BLaER1 treated with 17β-estradiol and CSF1 and Interleukin-3, amounts not matched to agents 10 nM and 100 nM (cell line): Measurements from ENCODE around the gene SBF1.

Experiments
- H3K27ac ChIP-seq, 11 experiments: shearing (Covaris generic); formaldehyde crosslinking; 2 replicates each; pipeline ENCODE4 v1.8.1; 2022
- H3K27me3 ChIP-seq, 11 experiments: shearing (Covaris generic); formaldehyde crosslinking; 2 replicates each; pipeline ENCODE4 v1.8.1; 2022
- H3K36me3 ChIP-seq, 11 experiments: shearing (Covaris generic); formaldehyde crosslinking; 2 replicates each; pipeline ENCODE4 v1.8.1; 2022
- H3K4me1 ChIP-seq, 10 experiments: shearing (Covaris generic); formaldehyde crosslinking; 2 replicates each; pipeline ENCODE4 v1.8.1; 2022
- H3K4me2 ChIP-seq, 11 experiments: shearing (Covaris generic); formaldehyde crosslinking; 2 replicates each; pipeline ENCODE4 v1.8.1; 2022
- H3K4me3 ChIP-seq, 10 experiments: shearing (Covaris generic); formaldehyde crosslinking; 2 replicates each; pipeline ENCODE4 v1.8.1; 2022
- H3K9ac ChIP-seq, 11 experiments: shearing (Covaris generic); formaldehyde crosslinking; 2 replicates each; pipeline ENCODE4 v1.8.1; 2022
- H3K9me3 ChIP-seq, 11 experiments: shearing (Covaris generic); formaldehyde crosslinking; replicated peaks in 1 of 11; 2 replicates each; pipeline ENCODE4 v1.8.1; 2022
- H4K20me1 ChIP-seq, 11 experiments: shearing (Covaris generic); formaldehyde crosslinking; 2 replicates each; pipeline ENCODE4 v1.8.1; 2022
- Cebpa-rat ChIP-seq, 11 experiments: shearing (Covaris generic); IDR thresholded peaks; 2 replicates each; pipeline ENCODE4 v1.8.1; 2022

The SBF1 gene

DNA sequence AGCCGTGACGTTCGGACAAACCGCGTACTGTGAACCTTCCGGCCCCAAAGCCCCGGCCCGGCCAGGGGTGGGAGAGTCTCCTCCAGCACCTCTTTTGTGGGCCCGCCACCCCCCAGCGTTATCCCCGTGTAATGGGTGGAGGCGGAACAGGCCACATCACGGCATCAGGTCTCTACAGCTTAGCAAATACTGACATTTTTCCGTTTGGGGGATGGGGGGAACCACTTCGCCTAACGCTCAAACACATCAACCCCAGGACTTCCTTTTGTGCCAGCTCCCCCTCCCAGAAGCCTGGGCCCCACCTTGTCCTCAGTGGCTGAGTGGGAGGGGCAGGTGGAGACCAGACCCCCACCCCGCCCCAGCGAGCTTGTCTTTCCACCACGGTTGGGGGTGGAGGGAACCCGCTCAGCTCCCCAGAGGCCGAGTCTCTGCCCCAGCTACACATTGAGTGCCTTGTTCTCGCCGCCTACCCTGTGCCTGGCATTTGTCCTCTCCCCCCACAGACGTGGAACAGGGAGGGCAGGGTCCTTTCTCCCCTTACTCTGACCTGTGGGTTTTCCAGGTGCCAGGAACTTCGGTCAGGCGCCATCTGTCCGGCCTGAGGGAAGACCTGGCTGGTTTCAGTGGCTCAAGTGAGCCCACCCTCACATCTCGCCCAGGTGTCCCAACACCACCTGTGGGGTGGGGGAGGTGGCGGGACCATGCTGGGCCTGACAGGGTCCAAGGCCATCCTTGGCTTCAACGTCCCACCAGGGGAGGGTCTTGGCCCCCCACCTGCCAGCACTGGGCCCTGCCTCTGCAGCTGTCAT is 29.6 kb downstream of the SBF1 start:
- Histone ChIP-seq H4K20me1 (peaks cover 39 to 93% (median 79%) of the 10 kb centered on the region in 11 experiments; a peak in 20 of 22 replicates), H3K4me2 (peak overlapping the region; percentile 71 to 98 (median 91)), H3K27me3 (no peaks in the 10 kb centered on the region), H3K4me3 (peak overlapping the region in 6 of 10 experiments; percentile 17 to 48 (median 33); a peak in 9 of 20 replicates), H3K36me3 (peaks cover 51 to 88% (median 73%) of the 10 kb centered on the region in 11 experiments), H3K9ac (peak overlapping the region; percentile 14 to 73 (median 59); a peak in 19 of 22 replicates), H3K27ac (peak overlapping the region in 9 of 11 experiments; percentile 19 to 71 (median 56); a peak in 17 of 22 replicates), H3K4me1 (peaks cover 36 to 81% (median 76%) of the 10 kb centered on the region in 10 experiments), H3K9me3 (no peaks in the 10 kb centered on the region)
- TF ChIP-seq Cebpa-rat (IDR thresholded peaks at IDR 0.05) = no peak

DNA sequence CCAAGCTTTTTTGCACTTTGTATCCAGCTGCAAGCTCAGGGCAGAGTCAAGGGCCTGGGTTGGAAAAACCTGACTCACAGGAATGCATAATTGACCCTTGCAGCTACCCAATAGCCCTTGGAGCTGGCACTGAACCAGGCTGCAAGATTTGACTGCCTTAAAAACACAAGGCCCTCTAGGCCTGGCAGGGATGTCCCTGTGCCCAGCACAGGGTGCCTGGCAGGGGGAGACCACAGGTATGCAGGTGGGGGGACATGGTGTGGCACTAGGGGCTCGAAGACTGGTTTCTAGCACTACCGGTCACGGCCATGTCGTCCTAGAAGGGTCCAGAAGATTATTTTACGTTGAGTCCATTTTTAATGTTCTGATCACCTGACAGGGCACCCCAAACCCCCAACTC is 30.2 kb downstream of the SBF1 start:
- H3K27ac ChIP-seq = peak overlapping the region in 9 of 11 experiments; percentile 19 to 71 (median 56); a peak in 16 of 22 replicates
- H3K27me3 ChIP-seq = no peaks in the 10 kb centered on the region
- peak overlapping the region; percentile 71 to 98 (median 91) for H3K4me2 ChIP-seq
- no peak for TF ChIP-seq Cebpa-rat (IDR thresholded peaks at IDR 0.05)
- H3K9ac ChIP-seq = peak overlapping the region; percentile 14 to 73 (median 59); a peak in 18 of 22 replicates
- no peaks in the 10 kb centered on the region for H3K9me3 ChIP-seq
- H3K4me1 ChIP-seq = peaks cover 32 to 81% (median 76%) of the 10 kb centered on the region in 10 experiments
- peaks cover 56 to 88% (median 75%) of the 10 kb centered on the region in 11 experiments for H3K36me3 ChIP-seq
- peak overlapping the region in 4 of 10 experiments; percentile 24 to 48 (median 38); a peak in 4 of 20 replicates for H3K4me3 ChIP-seq
- peaks cover 39 to 93% (median 79%) of the 10 kb centered on the region in 11 experiments; a peak in 20 of 22 replicates for H4K20me1 ChIP-seq

DNA sequence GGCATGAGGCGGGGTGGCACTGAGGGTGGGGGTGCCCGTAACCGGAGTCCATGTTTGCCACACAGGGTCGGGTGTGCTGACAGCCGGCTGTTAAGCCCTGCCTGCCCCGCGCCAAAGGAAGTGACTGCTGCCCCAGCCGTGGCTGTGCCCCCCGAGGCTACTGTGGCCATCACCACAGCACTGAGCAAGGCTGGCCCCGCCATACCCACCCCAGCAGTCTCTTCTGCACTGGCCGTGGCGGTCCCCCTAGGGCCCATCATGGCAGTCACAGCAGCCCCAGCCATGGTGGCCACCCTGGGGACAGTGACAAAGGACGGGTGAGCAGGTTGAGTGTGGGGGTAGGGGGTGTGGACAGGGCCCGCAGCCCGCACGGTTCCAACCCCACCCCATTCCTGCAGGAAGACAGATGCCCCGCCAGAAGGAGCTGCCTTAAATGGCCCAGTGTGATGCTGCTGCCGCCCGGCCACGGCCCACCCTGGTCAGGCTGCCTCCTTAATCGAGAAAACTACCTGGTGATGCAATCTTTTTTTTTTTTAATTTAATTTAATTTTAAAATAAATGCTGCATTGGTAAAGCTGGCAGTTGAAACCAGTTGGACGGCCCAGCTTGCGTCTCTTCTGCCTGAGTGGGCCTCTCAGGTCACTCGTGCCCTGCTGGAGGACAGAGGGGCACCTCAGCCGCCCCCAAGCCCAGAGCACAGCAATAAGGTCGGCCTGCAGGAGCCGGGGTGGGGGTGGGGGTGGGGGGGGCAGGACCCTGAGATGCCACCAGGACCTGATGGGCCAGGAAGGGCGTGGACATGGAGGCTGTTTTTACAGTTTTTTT is 30.8 kb downstream of the SBF1 start:
- H3K4me3 ChIP-seq = no peak overlapping the region
- peaks cover 33 to 94% (median 80%) of the 10 kb centered on the region in 11 experiments; a peak in 20 of 22 replicates for H4K20me1 ChIP-seq
- H3K4me2 ChIP-seq = peak overlapping the region in 8 of 11 experiments; percentile 13 to 98 (median 92); a peak in 14 of 22 replicates
- peak overlapping the region in 3 of 11 experiments; percentile 1 to 9 (median 7); a peak in 2 of 22 replicates for H3K9ac ChIP-seq
- H3K27me3 ChIP-seq = no peaks in the 10 kb centered on the region
- H3K27ac ChIP-seq = peak overlapping the region in 2 of 11 experiments; percentile 12 to 45; a peak in 3 of 22 replicates
- TF ChIP-seq Cebpa-rat (IDR thresholded peaks at IDR 0.05) = peak in 1 of 11 experiments; percentile 48; a peak in 1 of 22 replicates
- no peaks in the 10 kb centered on the region for H3K9me3 ChIP-seq
- peaks cover 32 to 81% (median 76%) of the 10 kb centered on the region in 10 experiments for H3K4me1 ChIP-seq
- peaks cover 62 to 90% (median 81%) of the 10 kb centered on the region in 11 experiments for H3K36me3 ChIP-seq

DNA sequence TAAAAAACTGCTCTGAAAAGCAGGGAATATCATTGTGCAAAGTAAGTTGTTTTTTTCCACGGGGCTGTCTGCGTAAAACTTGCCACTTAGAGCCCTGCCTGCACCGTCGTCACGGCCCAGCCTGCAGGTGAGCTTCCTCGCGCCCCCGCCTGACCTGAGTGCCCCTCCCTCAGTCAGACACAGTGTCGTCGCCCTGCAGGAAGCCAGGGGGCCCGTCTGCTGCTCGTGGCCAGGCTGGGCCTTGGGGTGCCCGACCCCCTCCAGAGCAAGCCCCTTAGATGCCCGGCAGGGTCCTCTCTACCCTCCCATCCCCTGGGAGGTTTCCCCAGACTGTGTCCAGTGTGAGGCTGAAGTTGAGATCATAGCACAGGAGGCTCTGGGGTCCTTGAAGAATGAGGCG is 31.6 kb downstream of the SBF1 start:
- peaks cover 27 to 81% (median 71%) of the 10 kb centered on the region in 10 experiments for H3K4me1 ChIP-seq
- H3K9me3 ChIP-seq = no peaks in the 10 kb centered on the region
- peak overlapping the region in 7 of 11 experiments; percentile 13 to 96 (median 47); a peak in 13 of 22 replicates for H3K4me2 ChIP-seq
- H4K20me1 ChIP-seq = peaks cover 25 to 94% (median 80%) of the 10 kb centered on the region in 11 experiments; a peak in 20 of 22 replicates
- H3K9ac ChIP-seq = peak overlapping the region in 4 of 11 experiments; percentile 1 to 9 (median 5); a peak in 3 of 22 replicates
- no peak for TF ChIP-seq Cebpa-rat (IDR thresholded peaks at IDR 0.05)
- H3K4me3 ChIP-seq = no peak overlapping the region
- H3K36me3 ChIP-seq = peaks cover 62 to 90% (median 81%) of the 10 kb centered on the region in 11 experiments
- peak overlapping the region in 2 of 11 experiments; percentile 12 to 45; a peak in 3 of 22 replicates for H3K27ac ChIP-seq
- no peaks in the 10 kb centered on the region for H3K27me3 ChIP-seq

DNA sequence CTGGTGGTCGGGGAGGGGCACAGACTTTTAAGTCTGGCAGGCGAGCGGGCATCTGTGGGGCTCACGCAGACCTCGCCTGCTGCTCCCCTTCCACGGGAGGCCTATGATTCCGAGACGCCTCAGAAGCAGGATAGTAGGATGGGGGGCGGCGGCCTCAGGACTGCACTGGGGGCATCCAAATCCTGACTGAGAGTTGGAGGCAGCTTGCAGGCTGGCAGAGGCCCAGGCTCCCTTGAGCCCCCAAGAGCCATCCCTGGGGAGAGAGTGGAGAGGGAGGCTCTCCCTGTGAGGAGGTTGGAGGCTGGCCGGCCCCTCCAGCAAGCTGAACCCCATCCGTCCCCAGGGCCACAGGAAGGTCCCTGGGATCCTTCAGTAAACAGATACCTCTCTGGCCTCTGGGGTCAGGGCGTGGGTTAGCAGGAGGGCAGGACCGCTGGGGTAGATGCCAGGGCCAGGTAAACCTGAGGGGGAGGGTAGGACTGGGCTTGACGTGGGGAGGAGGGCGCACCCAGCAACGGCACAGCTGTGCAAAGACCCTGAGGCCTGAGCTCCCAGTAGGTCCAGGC is 33.3 kb downstream of the SBF1 start:
- peak overlapping the region in 5 of 11 experiments; percentile 25 to 48 (median 45); a peak in 8 of 22 replicates for H3K4me2 ChIP-seq
- TF ChIP-seq Cebpa-rat (IDR thresholded peaks at IDR 0.05) = no peak
- H3K4me1 ChIP-seq = peaks cover 27 to 95% (median 76%) of the 10 kb centered on the region in 10 experiments
- H3K27me3 ChIP-seq = no peaks in the 10 kb centered on the region
- no peak overlapping the region for H3K27ac ChIP-seq
- peaks cover 58 to 90% (median 78%) of the 10 kb centered on the region in 11 experiments for H3K36me3 ChIP-seq
- H3K9ac ChIP-seq = peak overlapping the region in 4 of 11 experiments; percentile 9 to 42 (median 29); a peak in 2 of 22 replicates
- H3K9me3 ChIP-seq = no peaks in the 10 kb centered on the region
- H4K20me1 ChIP-seq = peaks cover 22 to 94% (median 87%) of the 10 kb centered on the region in 11 experiments; a peak in 21 of 22 replicates
- no peak overlapping the region for H3K4me3 ChIP-seq

DNA sequence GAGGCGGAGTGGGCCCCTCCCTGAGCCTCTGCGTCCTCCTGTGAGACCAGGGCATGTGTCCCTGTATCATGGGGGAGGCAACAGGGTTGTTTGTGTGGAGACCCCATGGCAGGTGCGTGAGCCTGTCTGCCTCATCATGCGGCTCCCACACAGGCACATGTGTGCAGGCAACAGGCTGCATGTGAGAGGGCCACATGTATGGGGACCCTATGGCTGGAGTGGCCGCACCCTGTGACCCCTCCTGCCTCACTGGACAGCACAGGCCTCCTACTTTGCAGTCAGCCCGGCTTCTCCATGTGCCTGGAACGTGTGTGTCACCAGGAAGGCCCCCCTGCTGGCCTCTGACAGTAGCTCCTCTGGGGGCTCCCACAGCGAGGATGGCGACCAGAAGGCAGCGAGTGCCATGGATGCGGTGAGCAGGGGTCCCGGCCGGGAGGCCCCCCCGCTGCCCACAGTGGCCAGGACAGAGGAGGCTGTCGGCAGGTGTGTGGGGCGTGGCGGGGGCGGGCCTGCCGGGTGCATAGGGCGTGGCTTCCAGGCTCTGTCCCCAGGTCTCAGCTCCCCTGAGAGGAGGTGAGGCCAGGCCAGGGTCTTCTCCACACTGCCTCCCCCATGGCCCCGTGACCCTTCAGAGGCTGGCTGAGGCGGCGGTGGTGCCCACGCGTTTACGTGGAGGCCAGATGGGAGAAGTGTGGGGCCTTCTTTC is 34.1 kb downstream of the SBF1 start:
- peaks cover 29 to 94% (median 88%) of the 10 kb centered on the region in 11 experiments; a peak in 21 of 22 replicates for H4K20me1 ChIP-seq
- no peaks in the 10 kb centered on the region for H3K9me3 ChIP-seq
- H3K4me3 ChIP-seq = no peak overlapping the region
- H3K4me2 ChIP-seq = peak overlapping the region in 6 of 11 experiments; percentile 14 to 48 (median 41); a peak in 11 of 22 replicates
- peak overlapping the region in 3 of 11 experiments; percentile 9 to 39 (median 19); a peak in 1 of 22 replicates for H3K9ac ChIP-seq
- peaks cover 30 to 95% (median 76%) of the 10 kb centered on the region in 10 experiments for H3K4me1 ChIP-seq
- no peak for TF ChIP-seq Cebpa-rat (IDR thresholded peaks at IDR 0.05)
- no peaks in the 10 kb centered on the region; a peak in 1 of 22 replicates for H3K27me3 ChIP-seq
- H3K36me3 ChIP-seq = peaks cover 53 to 90% (median 72%) of the 10 kb centered on the region in 11 experiments
- no peak overlapping the region for H3K27ac ChIP-seq

DNA sequence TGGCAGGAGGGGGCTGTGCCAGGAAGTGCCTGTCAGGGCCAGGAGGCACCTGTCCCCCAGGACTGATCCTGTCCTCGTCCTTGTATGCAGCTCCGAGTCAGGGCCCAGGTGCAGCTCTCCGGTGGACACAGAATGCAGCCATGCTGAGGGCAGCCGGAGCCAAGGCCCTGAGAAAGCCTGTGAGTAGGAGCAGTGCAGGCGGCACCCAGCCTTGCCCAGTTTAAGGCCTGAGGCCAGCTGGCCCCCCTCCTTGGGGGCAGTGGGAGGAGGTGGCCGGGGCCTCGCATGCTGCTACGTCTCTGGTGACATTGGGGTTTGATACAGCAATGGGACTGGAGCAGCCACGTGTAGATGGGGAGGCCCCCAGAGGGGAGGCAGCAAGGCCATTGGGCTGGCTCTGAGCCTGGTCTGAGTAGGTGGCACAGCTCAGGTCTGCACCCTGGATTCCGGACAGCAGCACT is 34.9 kb downstream of the SBF1 start:
- Histone ChIP-seq H3K27ac (no peak overlapping the region), H3K27me3 (no peaks in the 10 kb centered on the region; a peak in 1 of 22 replicates), H4K20me1 (peaks cover 27 to 94% (median 88%) of the 10 kb centered on the region in 11 experiments; a peak in 21 of 22 replicates), H3K9me3 (no peaks in the 10 kb centered on the region), H3K4me2 (peak overlapping the region in 9 of 11 experiments; percentile 12 to 48 (median 37); a peak in 13 of 22 replicates), H3K9ac (peak overlapping the region in 5 of 11 experiments; percentile 13 to 52 (median 17); a peak in 2 of 22 replicates), H3K4me3 (no peak overlapping the region), H3K4me1 (peaks cover 30 to 95% (median 76%) of the 10 kb centered on the region in 10 experiments), H3K36me3 (peaks cover 53 to 90% (median 74%) of the 10 kb centered on the region in 11 experiments)
- no peak for TF ChIP-seq Cebpa-rat (IDR thresholded peaks at IDR 0.05)
